ENCODE measurements around the gene MAS1. TPM values are rescaled to one million over a fixed set of nuclear protein-coding genes. Genes with fewer than 3 reads are reported as not detected.

Gene MAS1
- total RNA-seq: not detected in 2 replicates

GRCh38 chr6:159890792-159891191 is at the start of gene MAS1:
Gene MAS1 (plus strand): TSS chr6:159890988. CDS start chr6:159906956, 15,968 bp downstream.

Other genes with a start within 250 kb of the MAS1 start
- 125 and 171 TPM in 2 replicates for gene SOD2, start 197.7 kb upstream of the MAS1 start, total RNA-seq
- gene WTAP, start 163.5 kb upstream of the MAS1 start, total RNA-seq: 76.1 and 83.8 TPM in 2 replicates
- 12.9 and 37.0 TPM in 2 replicates for gene ACAT2, start 128.9 kb upstream of the MAS1 start, total RNA-seq
- 371 and 375 TPM in 2 replicates for gene TCP1, start 101.4 kb upstream of the MAS1 start, total RNA-seq
- 64.9 and 89.7 TPM in 2 replicates for gene MRPL18, start 100.5 kb upstream of the MAS1 start, total RNA-seq
- 0.09 TPM in 1 of 2 replicates, not detected in the other for gene PNLDC1, start 90.7 kb upstream of the MAS1 start, total RNA-seq
- 56.5 and 105 TPM in 2 replicates for gene IGF2R, start 78.1 kb downstream of the MAS1 start, total RNA-seq
- 0.19 TPM in 1 of 2 replicates, not detected in the other for gene SLC22A1, start 230.8 kb downstream of the MAS1 start, total RNA-seq

All from endothelial cell of coronary artery (primary cell).